Endothelial cell of umbilical vein (primary cell): ENCODE results near the gene BRMS1. TPM values are rescaled to one million over a fixed set of nuclear protein-coding genes. Genes with fewer than 3 reads are reported as not detected.

Source experiments
- BruUV-seq: library from RNA; stranded (reverse); fragments of 400-500 nt; replicated peaks from 2 replicates; lab custom pipeline; 2021; lab: Mats Ljungman, UMichigan
- CTCF ChIA-PET: fragments of 300-600, 350-600 bp; sonication (Branson Sonifier 250); formaldehyde crosslinking; loops from one replicate; lab custom pipeline; 2021; ENCODE audit warnings: antibody characterized with exemption, inconsistent platforms; lab: Charles Lee
- POLR2A ChIA-PET: fragments of 300-600, 350-600 bp; sonication (Branson Sonifier 250); formaldehyde crosslinking; loops from one replicate; lab custom pipeline; 2021; ENCODE audit warnings: antibody characterized with exemption, inconsistent platforms; lab: Charles Lee
- DNase-seq: peaks from one replicate; pipeline ENCODE4 v3.0.0-alpha.2; 2011; ENCODE audit warnings: low read depth, low spot score
- FAIRE-seq: peaks from 2 replicates; lab custom pipeline; 2011; peaks lifted over from hg19 to GRCh38; lab: Jason Lieb, UNC
- H2AFZ ChIP-seq: 2 replicates; pipeline ENCODE4 v1.6.0; 2012; ENCODE audit warnings: low read depth, low read length, control low read depth, inconsistent platforms
- H3K27ac ChIP-seq: 2 replicates; pipeline ENCODE4 v1.5.1; 2011; ENCODE audit warnings: low read depth, mild to moderate bottlenecking, control low read depth, low read length, moderate library complexity; ENCODE audit not compliant: insufficient read depth
- H3K27me3 ChIP-seq, 2 experiments: 2 replicates each; pipeline versions ENCODE4 v1.6.0 to v1.6.1; 2011; ENCODE audit warnings: low read length in 2 of 2, mixed read lengths in 1 of 2; ENCODE audit not compliant: control insufficient read depth in 2 of 2, insufficient read depth in 2 of 2
- H3K36me3 ChIP-seq, 2 experiments: 2 replicates in 1 of 2; 3 replicates in 1 of 2; pipeline ENCODE4 v1.5.1; 2011; ENCODE audit warnings: low read length in 2 of 2, mild to moderate bottlenecking in 1 of 2, moderate library complexity in 1 of 2; ENCODE audit not compliant: control insufficient read depth in 2 of 2, insufficient read depth in 2 of 2; ENCODE audit errors: extremely low read depth in 1 of 2
- H3K4me1 ChIP-seq: 3 replicates; pipeline ENCODE4 v1.5.1; 2011; ENCODE audit warnings: mild to moderate bottlenecking, low read length; ENCODE audit not compliant: control insufficient read depth, insufficient read depth; ENCODE audit errors: extremely low read depth
- H3K4me2 ChIP-seq: 2 replicates; pipeline ENCODE4 v1.6.1; 2011; ENCODE audit warnings: low read length, control low read depth, mixed read lengths; ENCODE audit not compliant: insufficient read depth
- H3K4me3 ChIP-seq, 3 experiments: fragments of 200-600 bp in 1 of 3; sonication (generic), shearing (Covaris generic) in 1 of 3; replicated peaks in 1 of 3; 2 replicates each; pipeline ENCODE4 v1.5.1; 2011 to 2016; ENCODE audit warnings: control low read depth in 3 of 3, low read length in 3 of 3, mild to moderate bottlenecking in 2 of 3, inconsistent platforms in 1 of 3, low read depth in 1 of 3, moderate library complexity in 1 of 3; ENCODE audit not compliant: insufficient read depth in 1 of 3
- H3K79me2 ChIP-seq: 2 replicates; pipeline ENCODE4 v1.6.0; 2012; ENCODE audit warnings: low read length, inconsistent platforms; ENCODE audit not compliant: control insufficient read depth, insufficient read depth
- H3K9ac ChIP-seq: replicated peaks from 2 replicates; pipeline ENCODE3; 2011; ENCODE audit warnings: low read length, control low read depth; ENCODE audit not compliant: insufficient read depth; ENCODE audit errors: extremely low read depth
- H3K9me1 ChIP-seq: replicated peaks from 3 replicates; pipeline ENCODE4 v1.6.0; 2011; ENCODE audit warnings: mild to moderate bottlenecking, low read length; ENCODE audit not compliant: control insufficient read depth, insufficient read depth; ENCODE audit errors: extremely low read depth
- H3K9me3 ChIP-seq: replicated peaks from 2 replicates; pipeline ENCODE4 v1.5.1; 2012; ENCODE audit warnings: low read length, inconsistent platforms; ENCODE audit not compliant: control insufficient read depth, insufficient read depth
- H4K20me1 ChIP-seq: replicated peaks from 2 replicates; pipeline ENCODE3; 2011; ENCODE audit warnings: mild to moderate bottlenecking, low read length; ENCODE audit not compliant: control insufficient read depth, insufficient read depth; ENCODE audit errors: extremely low read depth
- EZH2 ChIP-seq: IDR thresholded peaks from 2 replicates; pipeline ENCODE4 v1.6.1; 2012; ENCODE audit warnings: borderline replicate concordance, low read depth, mild to moderate bottlenecking, moderate library complexity, low read length, inconsistent platforms; ENCODE audit not compliant: severe bottlenecking
- FOS ChIP-seq: IDR thresholded peaks from 2 replicates; pipeline ENCODE4 v1.6.1; 2011; ENCODE audit warnings: mild to moderate bottlenecking, low read length, moderate library complexity, borderline replicate concordance; ENCODE audit not compliant: insufficient read depth
- GATA2 ChIP-seq: IDR thresholded peaks from 2 replicates; pipeline ENCODE4 v1.7.0; 2011; ENCODE audit warnings: low read depth, mild to moderate bottlenecking, moderate library complexity, mixed read lengths, low read length; ENCODE audit not compliant: insufficient read length, insufficient read depth
- JUN ChIP-seq: IDR thresholded peaks from 2 replicates; pipeline ENCODE4 v1.6.1; 2011; ENCODE audit warnings: borderline replicate concordance, low read depth; ENCODE audit not compliant: insufficient read length, insufficient read depth
- MYC ChIP-seq: IDR thresholded peaks from one replicate; pipeline ENCODE4 v1.6.1; 2011; ENCODE audit warnings: mild to moderate bottlenecking, low read depth, low read length
- POLR2A ChIP-seq: IDR thresholded peaks from 2 replicates; pipeline ENCODE4 v1.6.1; 2012; ENCODE audit warnings: low read depth, mild to moderate bottlenecking, control low read depth, low read length
- POLR2AphosphoS5 ChIP-seq: IDR thresholded peaks from 2 replicates; pipeline ENCODE4 v1.6.1; 2012; ENCODE audit warnings: low read depth, mild to moderate bottlenecking, control low read depth, low read length, moderate library complexity; ENCODE audit not compliant: insufficient read depth
- dilution Hi-C: fragments of 300-500 bp; cut with MboI; formaldehyde crosslinking; loops from one replicate; pipeline ENCODE4 v1.15.0; 2019; ENCODE audit warnings: low sequenced_read_pairs; ENCODE audit not compliant: extremely low pct_ligation_motif_present
- intact Hi-C: fragments of 100-400 bp; cut with micrococcal nuclease; formaldehyde crosslinking; loops from one replicate; pipeline ENCODE4 v1.10.0; 2022
- polyA plus RNA-seq, 4 experiments: library from polyadenylated mRNA; depleted of rRNA in 3 of 4; stranded (reverse) in 3 of 4; unstranded in 1 of 4; fragments of >200 nt; gene quantifications; 2 replicates each; pipeline versions ENCODE4 v1.2.1 to v1.2.3, GENCODE V29; 2011 to 2012; ENCODE audit warnings: missing spikeins in 1 of 4
- total RNA-seq: library from RNA; stranded (reverse); gene quantifications from 2 replicates; pipeline ENCODE4 v1.2.3, GENCODE V29; 2021
- TF ChIP-seq, protein P1 (sequence below), 2 donors: IDR thresholded peaks; 1 replicate in 1 of 2; 2 replicates in 1 of 2; pipeline ENCODE4 v1.5.1; 2011; ENCODE audit warnings: low read length in 2 of 2, mild to moderate bottlenecking in 2 of 2, moderate library complexity in 2 of 2, control low read depth in 1 of 2, inconsistent platforms in 1 of 2, low read depth in 1 of 2; ENCODE audit not compliant: insufficient read depth in 1 of 2; ENCODE audit errors: extremely low read depth in 1 of 2
- TF ChIP-seq, protein P2 (sequence below): IDR thresholded peaks from 2 replicates; pipeline ENCODE4 v1.6.1; 2011; ENCODE audit not compliant: insufficient read depth, insufficient read length

Gene BRMS1
- total and polyA plus RNA-seq, 2 donors (not counting 3 experiments of a cell fraction or from before 2014, with no cell fraction given), result 51.4 to 53.1 TPM

DNA sequence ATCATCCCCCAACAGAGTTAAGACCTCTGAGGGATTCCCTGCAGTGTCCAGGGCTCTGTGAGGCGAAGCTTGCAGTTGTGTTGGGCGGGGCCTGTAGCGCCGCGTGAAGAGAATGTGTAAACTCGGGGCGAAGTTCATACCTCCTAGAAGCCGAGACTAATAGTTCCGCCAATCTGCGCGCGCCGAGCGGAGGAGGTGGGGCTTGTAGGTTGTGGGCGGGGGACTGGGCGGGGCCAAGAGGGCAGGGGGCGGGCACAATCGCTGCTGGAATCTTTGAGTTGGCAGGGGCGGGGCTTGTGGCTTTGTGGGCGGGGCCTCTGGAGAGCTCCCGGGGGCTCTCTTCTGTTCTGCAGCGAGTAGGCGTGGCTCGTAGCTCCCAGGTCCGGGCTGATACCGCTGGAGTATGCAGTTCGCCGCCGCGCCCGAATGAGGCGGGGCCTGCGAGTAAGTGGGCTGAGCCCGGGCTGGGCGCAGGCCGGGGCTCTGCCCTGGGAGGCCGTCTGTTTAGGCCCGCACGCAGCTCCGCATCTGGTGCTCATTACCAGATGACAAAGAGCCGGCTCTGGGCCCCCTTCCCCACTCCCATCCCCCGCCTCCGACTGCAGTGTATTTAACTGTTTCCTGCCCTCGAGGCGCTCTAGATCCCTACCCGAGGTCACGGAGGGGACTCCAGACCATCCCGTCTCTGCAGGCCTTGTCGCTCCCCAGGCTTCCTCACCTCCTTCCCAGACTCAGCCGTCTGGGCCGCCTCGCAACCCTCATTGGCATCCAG lies 32.2 kb downstream of the BRMS1 start:
- Histone ChIP-seq H3K9ac (peak overlapping the region; percentile 56), H3K36me3 (no peaks in the 10 kb centered on the region), H3K4me2 (peak overlapping the region; percentile 93), H3K4me1 (peaks cover 4% of the 10 kb centered on the region), H3K4me3 (peak overlapping the region; percentile 35 to 82 (median 79)), H3K9me1 (no peaks in the 10 kb centered on the region), H3K27me3 (peaks cover 0 to 8% of the 10 kb centered on the region in 2 experiments), H3K27ac (peak overlapping the region; percentile 52), H4K20me1 (no peaks in the 10 kb centered on the region), H3K79me2 (no peaks in the 10 kb centered on the region), H3K9me3 (no peaks in the 10 kb centered on the region), H2AFZ (peak overlapping the region; percentile 99)
- FAIRE-seq (peak; percentile 97), DNase-seq (peak; percentile 94)
- TF ChIP-seq POLR2AphosphoS5, result peak; percentile 28
- no peak for TF ChIP-seq MYC
- TF ChIP-seq POLR2A, result no peak
- no peak for TF ChIP-seq GATA2
- dilution Hi-C loops, result no loop called here
- CTCF ChIA-PET, result interaction anchor here (0.6 to 9.5 kb wide), 17 partner anchors 9 to 149 kb away, joined by 3 to 225 read pairs (median 8); partner anchors contain the start of genes MRPL11, RIN1, TMEM151A and YIF1A
- intact Hi-C loops, result loop anchor here (1.0 to 5.0 kb wide), 6 partner anchors 16 to 125 kb away; partner anchors contain the start of genes BRMS1, MRPL11, RIN1 and YIF1A
- no TSS peak for BruUV-seq
- POLR2A ChIA-PET, result interaction anchor here (0.8 to 2.1 kb wide), 2 partner anchors 12 to 24 kb away, joined by 4 to 8 read pairs; partner anchors contain the start of gene YIF1A

DNA sequence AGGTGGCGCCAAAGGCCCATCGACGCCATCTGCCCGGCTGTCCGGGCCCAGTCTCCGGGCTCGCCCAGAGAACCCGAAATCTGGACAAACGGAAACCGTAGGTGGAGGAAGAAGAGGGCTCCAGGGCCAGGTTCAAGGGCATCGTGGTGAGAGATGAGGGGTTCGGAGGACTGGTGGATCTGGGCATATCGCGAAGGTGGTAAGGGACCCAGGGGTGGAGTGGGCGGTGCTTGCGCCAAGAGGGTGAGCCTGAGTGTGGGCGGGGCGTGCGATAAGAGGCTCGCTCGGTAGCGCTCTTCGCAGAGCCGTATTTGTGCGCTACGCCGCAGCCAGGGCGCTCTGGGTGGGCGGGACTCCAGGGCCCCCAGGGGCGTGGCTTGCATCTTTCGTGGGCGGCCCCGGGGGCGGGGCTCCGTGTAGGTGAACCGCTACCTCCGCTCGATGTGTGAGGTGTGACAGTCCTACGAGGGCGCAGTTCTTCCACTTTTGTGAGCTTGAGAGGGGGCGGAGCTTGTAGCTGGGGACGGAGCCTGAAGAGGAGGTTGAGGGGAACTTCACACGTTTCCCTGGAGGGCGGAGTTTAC lies 32.8 kb downstream of the BRMS1 start:
- H3K36me3 ChIP-seq, result no peaks in the 10 kb centered on the region
- BruUV-seq, result no TSS peak
- POLR2A ChIA-PET, result interaction anchor here (0.9 to 2.1 kb wide), 3 partner anchors 15 to 24 kb away, joined by 3 to 8 read pairs (median 4); partner anchors contain the start of genes RIN1 and YIF1A
- peaks cover 0 to 5% of the 10 kb centered on the region in 2 experiments for H3K27me3 ChIP-seq
- H3K9ac ChIP-seq, result peak overlapping the region; percentile 56
- H3K4me3 ChIP-seq, result peak overlapping the region; percentile 35 to 82 (median 79)
- H3K4me2 ChIP-seq, result peak overlapping the region; percentile 93
- H3K79me2 ChIP-seq, result no peaks in the 10 kb centered on the region
- intact Hi-C loops (loop anchor here (1.0 to 5.0 kb wide), 6 partner anchors 16 to 125 kb away; partner anchors contain the start of genes BRMS1, MRPL11, RIN1 and YIF1A), dilution Hi-C loops (no loop called here)
- H3K9me1 ChIP-seq, result no peaks in the 10 kb centered on the region
- no peaks in the 10 kb centered on the region for H3K9me3 ChIP-seq
- TF ChIP-seq, protein P1, sequence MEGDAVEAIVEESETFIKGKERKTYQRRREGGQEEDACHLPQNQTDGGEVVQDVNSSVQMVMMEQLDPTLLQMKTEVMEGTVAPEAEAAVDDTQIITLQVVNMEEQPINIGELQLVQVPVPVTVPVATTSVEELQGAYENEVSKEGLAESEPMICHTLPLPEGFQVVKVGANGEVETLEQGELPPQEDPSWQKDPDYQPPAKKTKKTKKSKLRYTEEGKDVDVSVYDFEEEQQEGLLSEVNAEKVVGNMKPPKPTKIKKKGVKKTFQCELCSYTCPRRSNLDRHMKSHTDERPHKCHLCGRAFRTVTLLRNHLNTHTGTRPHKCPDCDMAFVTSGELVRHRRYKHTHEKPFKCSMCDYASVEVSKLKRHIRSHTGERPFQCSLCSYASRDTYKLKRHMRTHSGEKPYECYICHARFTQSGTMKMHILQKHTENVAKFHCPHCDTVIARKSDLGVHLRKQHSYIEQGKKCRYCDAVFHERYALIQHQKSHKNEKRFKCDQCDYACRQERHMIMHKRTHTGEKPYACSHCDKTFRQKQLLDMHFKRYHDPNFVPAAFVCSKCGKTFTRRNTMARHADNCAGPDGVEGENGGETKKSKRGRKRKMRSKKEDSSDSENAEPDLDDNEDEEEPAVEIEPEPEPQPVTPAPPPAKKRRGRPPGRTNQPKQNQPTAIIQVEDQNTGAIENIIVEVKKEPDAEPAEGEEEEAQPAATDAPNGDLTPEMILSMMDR (IDR thresholded peaks at IDR 0.05; ENCODE audit: extremely low read depth in 1 of 2, insufficient read depth in 1 of 2, low read depth in 1 of 2, low read length in 2 of 2), result peak in 1 of 2 donors; percentile 94
- TF ChIP-seq EZH2, result no peak
- no peak for TF ChIP-seq JUN
- no peak for TF ChIP-seq POLR2AphosphoS5
- no peak for TF ChIP-seq MYC
- peak; percentile 18 for TF ChIP-seq GATA2
- no peak for TF ChIP-seq FOS
- TF ChIP-seq, protein P2, sequence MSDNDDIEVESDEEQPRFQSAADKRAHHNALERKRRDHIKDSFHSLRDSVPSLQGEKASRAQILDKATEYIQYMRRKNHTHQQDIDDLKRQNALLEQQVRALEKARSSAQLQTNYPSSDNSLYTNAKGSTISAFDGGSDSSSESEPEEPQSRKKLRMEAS, result no peak
- peak; percentile 9 for TF ChIP-seq POLR2A
- H4K20me1 ChIP-seq, result no peaks in the 10 kb centered on the region
- H2AFZ ChIP-seq, result peak overlapping the region; percentile 99
- peaks cover 4% of the 10 kb centered on the region for H3K4me1 ChIP-seq
- H3K27ac ChIP-seq, result peak overlapping the region; percentile 52
- CTCF ChIA-PET, result interaction anchor here (0.6 to 9.5 kb wide), 31 partner anchors 10 to 149 kb away, joined by 3 to 225 read pairs (median 5); partner anchors contain the start of genes B4GAT1, BRMS1, MRPL11 and RIN1
- FAIRE-seq (no peak), DNase-seq (peak; percentile 94)
